Measurements from ENCODE around the gene VSNL1.

DNA sequence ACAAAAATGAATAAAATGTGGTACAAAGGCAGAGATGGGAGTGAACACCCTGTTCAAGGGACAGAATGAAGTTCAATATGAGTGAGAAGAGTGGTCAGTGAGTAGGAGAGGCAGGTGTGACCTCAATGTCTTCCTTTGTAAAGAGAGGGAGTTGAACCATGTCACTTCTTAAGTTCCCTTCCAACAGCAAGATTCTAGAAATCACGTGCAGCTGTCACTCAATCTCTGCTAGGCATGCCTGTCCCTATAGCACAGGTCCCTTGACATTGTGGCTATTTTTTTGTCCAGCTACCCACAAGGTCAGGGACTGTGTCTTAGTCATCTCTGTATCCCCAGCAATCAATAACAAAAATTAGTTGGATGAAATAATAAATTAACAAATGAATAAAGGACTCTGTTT is 66.9 kb downstream of the VSNL1 start:
- no peak for TF ChIP-seq CTCF (IDR thresholded peaks at IDR 0.05; ENCODE audit: insufficient read depth, low read length, poor library complexity, severe bottlenecking)
- no peak for TF ChIP-seq EZH2phosphoT487 (conservative IDR thresholded peaks at IDR 0.05; ENCODE audit: low read length)
